ENCODE results near the gene MCM3. TPM values are rescaled to one million over a fixed set of nuclear protein-coding genes. Genes with fewer than 3 reads are reported as not detected.

The MCM3 gene
- polyA plus RNA-seq, 1 donor (not counting 4 experiments of a cell fraction or from before 2014, with no cell fraction given), result 60.9 TPM

- Histone ChIP-seq H3K4me3 (ENCODE audit: control insufficient read depth in 2 of 3, extremely low read depth in 1 of 3, insufficient read depth in 2 of 3, low read depth in 1 of 3, low read length in 3 of 3) (no peak overlapping the region), H3K9ac (ENCODE audit: control insufficient read depth, extremely low read depth, insufficient read depth, low read length) (no peak overlapping the region), H3K9me1 (ENCODE audit: control insufficient read depth, extremely low read depth, insufficient read depth, low read length) (no peaks in the 10 kb centered on the region), H4K20me1 (ENCODE audit: control insufficient read depth, extremely low read depth, insufficient read depth, low read length) (no peaks in the 10 kb centered on the region), H2AFZ (ENCODE audit: control insufficient read depth, low read length) (no peak overlapping the region), H3K4me2 (ENCODE audit: control insufficient read depth, extremely low read depth, insufficient read depth, low read depth, low read length) (no peak overlapping the region), H3K27ac (ENCODE audit: control insufficient read depth, insufficient read depth, low read length) (no peak overlapping the region), H3K4me1 (ENCODE audit: control insufficient read depth, extremely low read depth, insufficient read depth, low read length) (no peaks in the 10 kb centered on the region), H3K9me3 (ENCODE audit: control insufficient read depth, low read depth, low read length) (no peaks in the 10 kb centered on the region), H3K79me2 (ENCODE audit: control insufficient read depth, insufficient read depth, low read length) (no peaks in the 10 kb centered on the region), H3K36me3 (ENCODE audit: control insufficient read depth in 2 of 2, extremely low read depth in 1 of 2, insufficient read depth in 2 of 2, low read length in 2 of 2) (no peaks in the 10 kb centered on the region), H3K27me3 (ENCODE audit: control insufficient read depth, extremely low read depth, insufficient read depth, low read length) (no peaks in the 10 kb centered on the region)
- DNase-seq (ENCODE audit: low read depth, low spot score) (no peak), FAIRE-seq (no peak)
- no peak for TF ChIP-seq EZH2 (IDR thresholded peaks at IDR 0.05; ENCODE audit: low read length)
- no peak for TF ChIP-seq CTCF (optimal IDR thresholded peaks at IDR 0.05 in 1 of 3, IDR thresholded peaks at IDR 0.05 in 1 of 3, conservative IDR thresholded peaks at IDR 0.05 in 1 of 3; ENCODE audit: extremely low read depth in 1 of 3, insufficient read depth in 2 of 3, low read length in 3 of 3)
- dilution Hi-C loops (cut with MboI; ENCODE audit: extremely low pct_ligation_motif_present, low sequenced_read_pairs), result no loop called here
Observed at GRCh38 chr6:52227495-52227894, 57.0 kb downstream of the MCM3 start.

GRCh38 chr6:52221302-52221701, 63.2 kb downstream of the MCM3 start:
- no peak overlapping the region for H3K4me3 ChIP-seq (ENCODE audit: control insufficient read depth in 2 of 3, extremely low read depth in 1 of 3, insufficient read depth in 2 of 3, low read depth in 1 of 3, low read length in 3 of 3)
- H3K79me2 ChIP-seq (ENCODE audit: control insufficient read depth, insufficient read depth, low read length), result no peaks in the 10 kb centered on the region
- H3K4me1 ChIP-seq (ENCODE audit: control insufficient read depth, extremely low read depth, insufficient read depth, low read length), result no peaks in the 10 kb centered on the region
- no peak for FAIRE-seq
- DNase-seq (ENCODE audit: low read depth, low spot score), result no peak
- H3K9ac ChIP-seq (ENCODE audit: control insufficient read depth, extremely low read depth, insufficient read depth, low read length), result no peak overlapping the region
- peaks cover 3% of the 10 kb centered on the region for H3K27me3 ChIP-seq (ENCODE audit: control insufficient read depth, extremely low read depth, insufficient read depth, low read length)
- H3K9me3 ChIP-seq (ENCODE audit: control insufficient read depth, low read depth, low read length), result no peaks in the 10 kb centered on the region
- H3K27ac ChIP-seq (ENCODE audit: control insufficient read depth, insufficient read depth, low read length), result no peak overlapping the region
- no peak overlapping the region for H3K4me2 ChIP-seq (ENCODE audit: control insufficient read depth, extremely low read depth, insufficient read depth, low read depth, low read length)
- no peaks in the 10 kb centered on the region for H4K20me1 ChIP-seq (ENCODE audit: control insufficient read depth, extremely low read depth, insufficient read depth, low read length)
- no peak overlapping the region for H2AFZ ChIP-seq (ENCODE audit: control insufficient read depth, low read length)
- TF ChIP-seq CTCF (optimal IDR thresholded peaks at IDR 0.05 in 1 of 3, IDR thresholded peaks at IDR 0.05 in 1 of 3, conservative IDR thresholded peaks at IDR 0.05 in 1 of 3; ENCODE audit: extremely low read depth in 1 of 3, insufficient read depth in 2 of 3, low read length in 3 of 3), result no peak
- no peak for TF ChIP-seq EZH2 (IDR thresholded peaks at IDR 0.05; ENCODE audit: low read length)
- no peaks in the 10 kb centered on the region for H3K36me3 ChIP-seq (ENCODE audit: control insufficient read depth in 2 of 2, extremely low read depth in 1 of 2, insufficient read depth in 2 of 2, low read length in 2 of 2)
- no peaks in the 10 kb centered on the region for H3K9me1 ChIP-seq (ENCODE audit: control insufficient read depth, extremely low read depth, insufficient read depth, low read length)
- dilution Hi-C loops (cut with MboI; ENCODE audit: extremely low pct_ligation_motif_present, low sequenced_read_pairs), result no loop called here
